H54 (cell line): Measurements from ENCODE around the gene LIMA1.
"Not testable (repeated sequence)": the region's sequence is repeated elsewhere in the genome, so short reads cannot be mapped to it uniquely, and the experiment has no call there.

ENCODE experiments used
- DNase-seq: peaks from one replicate; pipeline ENCODE4 v3.0.0; 2011; ENCODE audit warnings: low spot score, mixed read lengths; ENCODE audit not compliant: insufficient read length
- FAIRE-seq: peaks from 3 replicates; lab custom pipeline; 2011; peaks lifted over from hg19 to GRCh38; lab: Jason Lieb, UNC
- POLR2A ChIP-seq: IDR thresholded peaks from 2 replicates; pipeline ENCODE4 v1.6.1; 2011; ENCODE audit warnings: low read depth, mild to moderate bottlenecking, low read length

Gene LIMA1

DNA sequence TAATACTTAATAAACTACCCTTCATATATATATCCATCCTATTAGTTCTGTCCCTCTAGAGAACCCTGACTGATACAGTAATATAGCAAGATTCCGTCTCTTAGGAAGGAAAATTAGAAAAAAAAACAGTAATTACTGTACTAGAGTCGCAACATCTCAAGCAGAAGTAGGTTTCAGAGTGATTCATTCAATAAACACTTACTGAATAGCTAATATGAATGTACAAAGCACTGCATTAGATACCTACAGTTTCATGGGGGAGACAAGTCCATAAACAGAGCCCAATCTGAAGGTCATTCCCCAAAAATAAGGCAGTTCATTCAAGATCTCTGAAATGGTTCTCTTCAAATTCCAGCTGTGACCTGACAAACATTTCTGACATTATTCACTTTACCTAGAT is 126.1 kb downstream of the LIMA1 start:
- FAIRE-seq (no peak), DNase-seq (no peak)
- no peak for TF ChIP-seq POLR2A

DNA sequence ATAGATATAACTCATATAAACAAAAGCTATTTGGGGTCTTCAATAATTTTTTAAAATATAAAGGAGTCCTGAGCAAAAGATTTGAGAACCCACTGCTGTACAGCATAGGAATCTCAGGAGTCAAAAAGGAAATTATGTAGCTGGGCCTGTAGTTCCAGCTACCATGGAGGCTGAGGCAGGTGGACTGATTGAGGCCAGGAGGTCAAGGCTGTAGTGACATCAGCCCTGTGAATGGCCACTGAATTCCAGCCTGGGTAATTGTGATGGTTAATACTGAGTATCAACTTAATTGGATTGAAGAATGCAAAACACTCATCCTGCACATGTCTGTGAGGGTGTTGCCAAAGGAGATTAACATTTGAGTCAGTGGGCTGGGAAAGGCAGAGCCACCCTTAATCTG is 126.7 kb downstream of the LIMA1 start:
- no peak for FAIRE-seq
- no peak for DNase-seq
- TF ChIP-seq POLR2A: no peak

- not testable (repeated sequence) for DNase-seq, FAIRE-seq
Observed at GRCh38 chr12:50154947-50155346, 128.4 kb downstream of the LIMA1 start.

DNA sequence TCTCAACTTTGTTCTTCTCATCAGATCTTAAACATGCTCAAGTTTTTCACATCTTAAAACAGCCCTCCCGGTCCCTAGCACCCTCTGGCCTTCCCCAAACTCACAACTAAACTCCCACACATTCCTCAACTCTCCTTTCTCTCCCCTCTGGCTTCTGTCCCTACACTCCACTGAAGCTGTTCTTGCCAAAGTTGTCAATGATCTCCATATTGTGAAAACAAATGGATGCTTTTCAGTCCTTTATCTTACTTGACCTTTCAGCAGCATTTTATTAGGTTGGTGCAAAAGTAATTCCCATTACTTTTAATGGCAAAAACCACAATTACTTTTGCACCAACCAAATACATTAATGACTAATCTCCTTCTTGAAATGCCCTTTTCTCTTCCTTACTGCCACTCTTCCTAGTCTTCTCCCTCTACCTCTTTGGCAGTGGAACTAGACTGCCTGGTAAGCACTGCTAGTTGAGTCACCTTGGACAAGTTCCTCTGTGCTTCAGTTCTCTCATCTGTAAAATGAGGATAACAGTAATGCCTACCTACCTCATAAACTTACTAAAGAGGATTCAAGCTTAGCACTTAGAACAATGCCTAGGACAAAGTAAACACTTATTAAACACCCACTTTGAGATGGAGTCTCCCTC is 132.2 kb downstream of the LIMA1 start:
- DNase-seq (no peak), FAIRE-seq (no peak)
- no peak for TF ChIP-seq POLR2A

DNA sequence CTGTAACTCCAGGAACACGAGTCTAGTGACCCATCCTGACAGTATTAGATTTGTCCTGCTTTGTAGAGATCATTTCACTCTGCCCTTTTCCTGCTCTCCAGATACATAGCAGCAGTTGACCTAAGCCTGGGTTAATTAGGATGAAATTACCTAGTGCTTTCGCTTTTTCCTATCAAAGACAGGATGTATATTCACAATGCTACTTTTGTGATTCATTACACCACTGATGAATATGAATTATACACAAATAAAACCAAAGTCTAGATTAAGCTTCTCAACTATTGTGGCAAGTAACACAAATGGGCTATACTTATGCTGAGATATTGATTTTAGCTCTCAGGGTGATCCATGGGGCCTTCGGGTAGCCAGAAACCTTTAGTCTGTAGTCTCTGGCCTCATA is 134.0 kb downstream of the LIMA1 start:
- no peak for FAIRE-seq
- no peak for TF ChIP-seq POLR2A
- DNase-seq: no peak

DNA sequence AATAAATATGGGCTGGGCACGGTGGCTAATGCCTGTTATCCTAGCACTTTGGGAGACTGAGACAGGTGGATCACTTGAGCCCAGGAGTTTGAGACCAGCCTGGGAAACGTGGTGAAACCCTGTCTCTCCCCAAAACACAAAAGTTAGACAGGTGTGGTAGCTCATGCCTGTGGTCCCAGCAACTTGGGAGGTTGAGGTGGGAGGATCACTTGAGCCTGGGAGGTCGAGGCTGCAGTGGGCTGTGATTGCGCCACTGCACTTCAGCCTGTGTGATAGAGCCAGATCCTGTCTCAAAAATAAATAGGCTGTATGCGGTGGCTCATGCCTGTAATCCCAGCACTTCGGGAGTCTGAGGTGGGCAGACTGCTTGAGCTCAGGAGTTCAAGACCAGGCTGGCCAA is 135.3 kb downstream of the LIMA1 start:
- not testable (repeated sequence) for DNase-seq, FAIRE-seq

DNA sequence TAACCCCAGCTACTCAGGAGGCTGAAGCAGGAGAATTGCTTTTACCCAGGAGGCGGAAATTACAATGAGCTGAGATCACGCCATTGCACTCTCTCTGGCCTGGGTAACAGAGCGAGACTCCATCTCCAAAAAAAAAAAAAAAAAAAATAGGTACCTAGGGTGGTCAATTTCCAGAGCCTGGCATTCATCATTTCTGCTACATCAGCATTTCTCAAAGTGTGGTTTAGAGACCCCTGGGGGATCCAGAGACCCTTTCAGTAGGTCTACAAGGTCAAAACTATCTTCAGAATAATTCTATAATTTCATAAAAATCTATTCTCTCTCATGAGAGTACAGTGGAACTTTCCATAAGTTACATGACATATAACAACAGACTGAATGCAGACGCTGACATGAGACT is 136.0 kb downstream of the LIMA1 start:
- TF ChIP-seq POLR2A: no peak
- no peak for DNase-seq
- FAIRE-seq: no peak

- no peak for TF ChIP-seq POLR2A
- FAIRE-seq: no peak
- no peak for DNase-seq
Observed at GRCh38 chr12:50145439-50145838, 137.9 kb downstream of the LIMA1 start.

DNA sequence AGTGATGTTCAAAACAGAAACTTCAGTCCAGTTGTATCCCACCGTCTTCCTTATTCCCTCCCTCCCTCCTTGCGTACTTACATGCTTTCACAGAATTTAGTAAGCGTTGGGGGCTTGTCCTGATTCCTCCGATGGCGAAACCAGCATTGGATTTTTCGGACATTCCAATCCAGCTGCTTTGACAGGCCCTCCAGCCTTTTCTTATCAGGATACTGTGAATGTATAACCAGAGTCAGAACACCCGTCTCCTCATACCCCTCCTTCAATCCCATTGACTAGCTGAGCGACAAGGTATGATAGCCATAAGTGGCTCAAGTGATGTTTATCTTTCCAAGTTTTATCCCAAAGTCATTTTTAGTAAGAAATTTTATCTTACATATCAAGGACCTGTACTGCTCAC is 140.3 kb downstream of the LIMA1 start:
- DNase-seq (no peak), FAIRE-seq (no peak)
- no peak for TF ChIP-seq POLR2A

GRCh38 chr12:50132505-50133135 is 150.7 kb downstream of the LIMA1 start:
- no peak for FAIRE-seq
- DNase-seq: no peak
- TF ChIP-seq POLR2A: no peak

- no peak for DNase-seq
- no peak for FAIRE-seq
- TF ChIP-seq POLR2A: no peak
Observed at GRCh38 chr12:50129290-50129689, 154.0 kb downstream of the LIMA1 start.

DNA sequence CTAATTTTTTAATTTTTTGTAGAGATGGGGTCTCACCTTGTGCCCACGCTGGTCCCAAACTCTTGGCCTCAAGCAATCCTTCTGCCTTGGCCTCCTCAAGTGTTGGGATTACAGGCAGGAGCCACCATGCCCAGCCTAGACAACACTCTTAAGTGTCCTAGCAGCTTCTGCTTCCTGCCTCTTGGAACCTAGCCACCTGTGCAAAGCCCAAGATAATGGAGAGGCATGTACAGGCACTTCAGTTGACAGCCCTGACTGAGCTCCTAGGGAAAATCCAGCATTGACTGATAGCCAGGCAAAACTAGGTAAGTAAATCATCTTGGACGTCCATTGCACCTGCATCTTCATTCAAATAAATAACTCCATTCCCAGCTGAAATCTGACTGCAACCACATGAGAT is 155.8 kb downstream of the LIMA1 start:
- no peak for TF ChIP-seq POLR2A
- FAIRE-seq (no peak), DNase-seq (no peak)
